ENCODE measurements around the gene NUP188. TPM values are rescaled to one million over a fixed set of nuclear protein-coding genes. Genes with fewer than 3 reads are reported as not detected.

NUP188 gene, protein sequence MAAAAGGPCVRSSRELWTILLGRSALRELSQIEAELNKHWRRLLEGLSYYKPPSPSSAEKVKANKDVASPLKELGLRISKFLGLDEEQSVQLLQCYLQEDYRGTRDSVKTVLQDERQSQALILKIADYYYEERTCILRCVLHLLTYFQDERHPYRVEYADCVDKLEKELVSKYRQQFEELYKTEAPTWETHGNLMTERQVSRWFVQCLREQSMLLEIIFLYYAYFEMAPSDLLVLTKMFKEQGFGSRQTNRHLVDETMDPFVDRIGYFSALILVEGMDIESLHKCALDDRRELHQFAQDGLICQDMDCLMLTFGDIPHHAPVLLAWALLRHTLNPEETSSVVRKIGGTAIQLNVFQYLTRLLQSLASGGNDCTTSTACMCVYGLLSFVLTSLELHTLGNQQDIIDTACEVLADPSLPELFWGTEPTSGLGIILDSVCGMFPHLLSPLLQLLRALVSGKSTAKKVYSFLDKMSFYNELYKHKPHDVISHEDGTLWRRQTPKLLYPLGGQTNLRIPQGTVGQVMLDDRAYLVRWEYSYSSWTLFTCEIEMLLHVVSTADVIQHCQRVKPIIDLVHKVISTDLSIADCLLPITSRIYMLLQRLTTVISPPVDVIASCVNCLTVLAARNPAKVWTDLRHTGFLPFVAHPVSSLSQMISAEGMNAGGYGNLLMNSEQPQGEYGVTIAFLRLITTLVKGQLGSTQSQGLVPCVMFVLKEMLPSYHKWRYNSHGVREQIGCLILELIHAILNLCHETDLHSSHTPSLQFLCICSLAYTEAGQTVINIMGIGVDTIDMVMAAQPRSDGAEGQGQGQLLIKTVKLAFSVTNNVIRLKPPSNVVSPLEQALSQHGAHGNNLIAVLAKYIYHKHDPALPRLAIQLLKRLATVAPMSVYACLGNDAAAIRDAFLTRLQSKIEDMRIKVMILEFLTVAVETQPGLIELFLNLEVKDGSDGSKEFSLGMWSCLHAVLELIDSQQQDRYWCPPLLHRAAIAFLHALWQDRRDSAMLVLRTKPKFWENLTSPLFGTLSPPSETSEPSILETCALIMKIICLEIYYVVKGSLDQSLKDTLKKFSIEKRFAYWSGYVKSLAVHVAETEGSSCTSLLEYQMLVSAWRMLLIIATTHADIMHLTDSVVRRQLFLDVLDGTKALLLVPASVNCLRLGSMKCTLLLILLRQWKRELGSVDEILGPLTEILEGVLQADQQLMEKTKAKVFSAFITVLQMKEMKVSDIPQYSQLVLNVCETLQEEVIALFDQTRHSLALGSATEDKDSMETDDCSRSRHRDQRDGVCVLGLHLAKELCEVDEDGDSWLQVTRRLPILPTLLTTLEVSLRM (N-terminal part only)
- total RNA-seq: 100 to 1,000 TPM; 110 to 123 TPM

- DNase-seq (ENCODE audit: low spot score in 2 of 2) (peak; percentile 98 to 100), ATAC-seq (peak; percentile 83 to 89)
- H3K9me3 Mint-ChIP-seq: no peaks in the 10 kb centered on the region
- H3K27ac Mint-ChIP-seq: peak within 1 kb of the TSS; percentile 95 to 99
- H3K36me3 Mint-ChIP-seq: peaks cover 14 to 25% of the 10 kb centered on the region in 2 donors
These were observed at the start of gene NUP188, which contains the start of gene DOLK for GRCh38 chr9:128947527-128948301. TSS of gene NUP188 (plus strand) at chr9:128947699. CDS start at chr9:128947720, 21 bp downstream. TSS of gene DOLK (minus strand) at chr9:128947603. CDS start at chr9:128947303, 300 bp downstream.

GRCh38 chr9:128898382-128898781, 49.1 kb upstream of the NUP188 start:
- H3K36me3 Mint-ChIP-seq: no peaks in the 10 kb centered on the region
- H3K9me3 Mint-ChIP-seq: no peaks in the 10 kb centered on the region
- H3K27ac Mint-ChIP-seq: peak overlapping the region; percentile 80 to 92
- no peak for DNase-seq (ENCODE audit: low spot score in 2 of 2)
- ATAC-seq: no peak

- H3K9me3 Mint-ChIP-seq: no peaks in the 10 kb centered on the region
- ATAC-seq (no peak), DNase-seq (ENCODE audit: low spot score in 2 of 2) (no peak)
- H3K36me3 Mint-ChIP-seq: no peaks in the 10 kb centered on the region
- H3K27ac Mint-ChIP-seq: peak overlapping the region; percentile 80 to 92
These were observed 48.5 kb upstream of the NUP188 start for GRCh38 chr9:128898845-128899565.

- peak; percentile 51 to 63 for ATAC-seq
- peak overlapping the region; percentile 80 to 83 for H3K27ac Mint-ChIP-seq
- no peaks in the 10 kb centered on the region for H3K9me3 Mint-ChIP-seq
- H3K36me3 Mint-ChIP-seq: no peaks in the 10 kb centered on the region
- DNase-seq (ENCODE audit: low spot score in 2 of 2): no peak
These were observed 47.8 kb upstream of the NUP188 start for GRCh38 chr9:128899566-128900322.

- DNase-seq (ENCODE audit: low spot score in 2 of 2) (no peak), ATAC-seq (no peak)
- Mint-ChIP-seq H3K36me3 (no peaks in the 10 kb centered on the region), H3K9me3 (no peaks in the 10 kb centered on the region), H3K27ac (peak overlapping the region in 1 of 2 donors; percentile 82)
These were observed 46.1 kb upstream of the NUP188 start for GRCh38 chr9:128901379-128901778.

DNA sequence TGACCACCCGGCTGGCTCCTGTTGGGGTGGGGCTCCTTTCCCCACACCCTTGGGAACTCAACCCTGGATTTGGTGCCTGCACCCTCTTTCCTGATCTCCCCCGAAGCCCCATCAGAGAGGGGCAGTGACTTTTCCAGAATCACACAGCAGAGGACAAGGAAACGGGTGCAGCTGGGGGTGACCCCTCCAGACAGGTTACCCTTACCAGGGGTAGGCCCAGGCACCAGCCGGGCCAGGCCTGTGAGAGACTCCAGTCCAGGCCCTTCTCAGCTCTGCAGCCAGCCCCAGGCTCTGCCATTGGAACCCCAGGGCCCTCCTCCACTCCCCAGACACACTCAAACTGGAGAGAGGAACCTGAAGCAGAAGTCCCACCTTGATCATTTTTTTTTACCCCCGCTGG, 45.7 kb upstream of the NUP188 start:
- no peaks in the 10 kb centered on the region for H3K36me3 Mint-ChIP-seq
- H3K9me3 Mint-ChIP-seq: no peaks in the 10 kb centered on the region
- H3K27ac Mint-ChIP-seq: peak overlapping the region; percentile 73 to 82
- peak; percentile 7 to 34 for ATAC-seq
- no peak for DNase-seq (ENCODE audit: low spot score in 2 of 2)

GRCh38 chr9:128902351-128903078, 45.0 kb upstream of the NUP188 start:
- no peaks in the 10 kb centered on the region for H3K9me3 Mint-ChIP-seq
- peak overlapping the region; percentile 73 to 82 for H3K27ac Mint-ChIP-seq
- DNase-seq (ENCODE audit: low spot score in 2 of 2) (peak; percentile 83), ATAC-seq (peak; percentile 83 to 93)
- peaks cover 2 to 3% of the 10 kb centered on the region in 2 donors for H3K36me3 Mint-ChIP-seq

DNA sequence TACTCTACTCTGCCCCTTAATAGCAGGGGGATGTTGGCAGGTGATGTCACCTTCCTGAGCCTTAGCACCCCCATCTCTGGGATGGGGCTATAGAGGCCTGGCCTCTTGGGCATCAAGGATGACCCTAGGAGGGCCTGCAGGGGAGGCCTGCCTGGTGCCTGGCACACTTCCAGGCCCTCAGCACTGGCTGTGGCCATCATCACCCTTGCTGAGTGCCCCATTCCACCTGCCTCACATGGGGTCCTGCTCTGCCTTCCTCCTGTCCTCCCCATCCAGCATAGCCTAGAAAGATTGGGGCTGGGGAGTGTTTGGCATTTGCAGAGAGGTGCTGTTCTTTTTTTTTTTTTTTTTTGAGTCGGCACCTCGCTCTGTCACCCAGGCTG, 44.4 kb upstream of the NUP188 start:
- Mint-ChIP-seq H3K36me3 (peaks cover 7 to 8% of the 10 kb centered on the region in 2 donors), H3K27ac (peak overlapping the region; percentile 73 to 82), H3K9me3 (no peaks in the 10 kb centered on the region)
- DNase-seq (ENCODE audit: low spot score in 2 of 2) (no peak), ATAC-seq (no peak)

GRCh38 chr9:128903871-128904620, 43.5 kb upstream of the NUP188 start:
- DNase-seq (ENCODE audit: low spot score in 2 of 2) (no peak), ATAC-seq (no peak)
- Mint-ChIP-seq H3K9me3 (no peaks in the 10 kb centered on the region), H3K36me3 (peaks cover 17 to 18% of the 10 kb centered on the region in 2 donors), H3K27ac (peak overlapping the region; percentile 81 to 82)

- no peak for ATAC-seq
- no peaks in the 10 kb centered on the region for H3K9me3 Mint-ChIP-seq
- H3K36me3 Mint-ChIP-seq: peaks cover 21 to 26% of the 10 kb centered on the region in 2 donors
- DNase-seq (ENCODE audit: low spot score in 2 of 2): no peak
- H3K27ac Mint-ChIP-seq: no peak overlapping the region
These were observed 41.5 kb upstream of the NUP188 start for GRCh38 chr9:128905964-128906363.

GRCh38 chr9:128906741-128907140, 40.8 kb upstream of the NUP188 start:
- DNase-seq (ENCODE audit: low spot score in 2 of 2) (no peak), ATAC-seq (no peak)
- Mint-ChIP-seq H3K36me3 (peaks cover 21 to 26% of the 10 kb centered on the region in 2 donors), H3K9me3 (no peaks in the 10 kb centered on the region), H3K27ac (peak overlapping the region in 1 of 2 donors; percentile 88)

GRCh38 chr9:128908372-128908771, 39.1 kb upstream of the NUP188 start:
- H3K36me3 Mint-ChIP-seq: peaks cover 26 to 31% of the 10 kb centered on the region in 2 donors

DNA sequence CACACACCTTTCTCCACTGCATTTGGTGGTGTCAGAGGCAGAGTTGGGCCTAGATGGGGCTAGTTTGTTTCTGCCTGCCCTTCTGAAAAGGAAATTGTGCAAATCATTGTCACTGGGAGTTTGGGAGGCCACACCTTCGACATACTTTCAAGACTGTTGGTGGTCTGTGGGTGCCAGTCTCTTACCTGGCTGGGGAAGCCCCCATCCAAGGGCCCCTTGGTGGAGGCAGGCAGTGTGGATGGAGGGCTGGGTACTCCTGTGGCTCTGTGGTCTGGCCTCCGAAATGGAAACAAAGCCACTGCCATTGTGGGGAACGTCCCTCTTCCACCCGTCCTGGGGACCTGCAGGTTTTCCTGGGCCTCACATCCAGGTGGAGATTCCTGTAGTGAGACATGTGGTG, 37.6 kb upstream of the NUP188 start:
- no peaks in the 10 kb centered on the region for H3K9me3 Mint-ChIP-seq
- peak overlapping the region in 1 of 2 donors; percentile 50 for H3K27ac Mint-ChIP-seq
- ATAC-seq: no peak
- DNase-seq (ENCODE audit: low spot score in 2 of 2): no peak
- H3K36me3 Mint-ChIP-seq: peaks cover 26 to 31% of the 10 kb centered on the region in 2 donors

More at GRCh38 chr9:128908372-128908771, 39.1 kb upstream of the NUP188 start:
- ATAC-seq (no peak), DNase-seq (ENCODE audit: low spot score in 2 of 2) (no peak)
- Mint-ChIP-seq H3K27ac (peak overlapping the region in 1 of 2 donors; percentile 50), H3K9me3 (no peaks in the 10 kb centered on the region)
